Measurements from ENCODE around the gene UBLCP1.

GRCh38 chr5:159311063-159311462 lies 48.0 kb downstream of the UBLCP1 start:
- TF ChIP-seq CTCF (IDR thresholded peaks at IDR 0.05) (no peak), POLR2A (IDR thresholded peaks at IDR 0.05) (no peak)
